HEK293 (cell line): ENCODE measurements around the gene SETD5.

ENCODE experiments used
- CTCF ChIA-PET: fragments of 350-600 bp; formaldehyde crosslinking; extraction: SDS; loops from one replicate; lab custom pipeline; 2021; ENCODE audit warnings: antibody characterized with exemption; lab: Yijun Ruan, JAX
- POLR2A ChIA-PET: fragments of 300-600 bp; formaldehyde crosslinking; extraction: SDS; loops from one replicate; lab custom pipeline; 2020; ENCODE audit warnings: antibody characterized with exemption, inconsistent platforms; lab: Yijun Ruan, JAX
- H3K27ac ChIP-seq: fragments of 200-500 bp; sonication (Bioruptor generic); 2 replicates; pipeline ENCODE4 v1.5.1; 2014; ENCODE audit warnings: low read depth, low read length, control low read depth, inconsistent platforms; ENCODE audit errors: extremely low read depth
- H3K36me3 ChIP-seq, 2 experiments: fragments of 200-500 bp in 1 of 2; sonication (Bioruptor generic) in 1 of 2; 1 replicate in 1 of 2; 2 replicates in 1 of 2; pipeline ENCODE4 v1.5.1; 2014 to 2017; ENCODE audit warnings: inconsistent platforms in 2 of 2, low read length in 2 of 2; ENCODE audit not compliant: control insufficient read depth in 2 of 2, insufficient read depth in 1 of 2
- H3K4me1 ChIP-seq: fragments of 200-500 bp; sonication (Bioruptor generic); 2 replicates; pipeline ENCODE4 v1.5.1; 2014; ENCODE audit warnings: mild to moderate bottlenecking, low read length, inconsistent platforms; ENCODE audit not compliant: control insufficient read depth, insufficient read depth
- H3K4me3 ChIP-seq: 2 replicates; pipeline ENCODE4 v1.5.1; 2011; ENCODE audit warnings: low read depth, mild to moderate bottlenecking, control low read depth, low read length, moderate library complexity
- H3K9me3 ChIP-seq: fragments of 200-500 bp; sonication (Bioruptor generic); 2 replicates; pipeline ENCODE4 v1.5.1; 2014; ENCODE audit warnings: low read depth, low read length, inconsistent platforms; ENCODE audit not compliant: control insufficient read depth, insufficient read depth
- BCL6B ChIP-seq: fragments of 450-650 bp; formaldehyde crosslinking; IDR thresholded peaks from 2 replicates; pipeline ENCODE4 v1.5.1; 2017; ENCODE audit warnings: missing biosample characterization, missing genetic modification characterization
- GFI1B ChIP-seq: fragments of 450-650 bp; formaldehyde crosslinking; IDR thresholded peaks from 2 replicates; pipeline ENCODE4 v1.5.1; 2016; ENCODE audit warnings: missing biosample characterization, missing genetic modification characterization
- KLF8 ChIP-seq: fragments of 450-650 bp; formaldehyde crosslinking; IDR thresholded peaks from 2 replicates; pipeline ENCODE4 v1.5.1; 2016; ENCODE audit warnings: missing biosample characterization, missing genetic modification characterization
- PRDM1 ChIP-seq: fragments of 450-650 bp; formaldehyde crosslinking; IDR thresholded peaks from 2 replicates; pipeline ENCODE4; 2016; ENCODE audit warnings: missing biosample characterization, missing genetic modification characterization
- PRDM6 ChIP-seq: fragments of 450-650 bp; formaldehyde crosslinking; IDR thresholded peaks from 2 replicates; pipeline ENCODE4 v1.5.1; 2017; ENCODE audit warnings: missing biosample characterization, missing genetic modification characterization
- SCRT2 ChIP-seq: fragments of 450-650 bp; formaldehyde crosslinking; IDR thresholded peaks from 2 replicates; pipeline ENCODE4 v1.5.1; 2016; ENCODE audit warnings: missing biosample characterization, missing genetic modification characterization
- ZBTB17 ChIP-seq: fragments of 450-650 bp; formaldehyde crosslinking; IDR thresholded peaks from 2 replicates; pipeline ENCODE4 v1.5.1; 2016; ENCODE audit warnings: missing biosample characterization, missing genetic modification characterization
- ZBTB8A ChIP-seq: fragments of 450-650 bp; formaldehyde crosslinking; IDR thresholded peaks from 2 replicates; pipeline ENCODE4 v1.5.1; 2016; ENCODE audit warnings: missing biosample characterization, missing genetic modification characterization
- ZNF19 ChIP-seq: fragments of 450-650 bp; formaldehyde crosslinking; IDR thresholded peaks from 2 replicates; pipeline ENCODE4; 2016; ENCODE audit warnings: missing biosample characterization, missing genetic modification characterization, low read depth
- ZNF214 ChIP-seq: fragments of 450-650 bp; formaldehyde crosslinking; IDR thresholded peaks from 2 replicates; pipeline ENCODE4 v1.5.1; 2017; ENCODE audit warnings: missing biosample characterization, mild to moderate bottlenecking, missing genetic modification characterization, borderline replicate concordance
- ZNF26 ChIP-seq: fragments of 450-650 bp; formaldehyde crosslinking; IDR thresholded peaks from 2 replicates; pipeline ENCODE4 v1.5.1; 2016; ENCODE audit warnings: missing biosample characterization, missing genetic modification characterization
- ZNF366 ChIP-seq: fragments of 450-650 bp; formaldehyde crosslinking; conservative IDR thresholded peaks from 2 replicates; pipeline ENCODE4 v1.5.1; 2016; ENCODE audit warnings: missing biosample characterization, missing genetic modification characterization
- ZNF449 ChIP-seq: fragments of 450-650 bp; formaldehyde crosslinking; IDR thresholded peaks from 2 replicates; pipeline ENCODE4 v1.5.1; 2017; ENCODE audit warnings: missing biosample characterization, mild to moderate bottlenecking, missing genetic modification characterization, moderate library complexity
- ZNF560 ChIP-seq: fragments of 450-650 bp; formaldehyde crosslinking; IDR thresholded peaks from 2 replicates; pipeline ENCODE4 v1.5.1; 2017; ENCODE audit warnings: missing biosample characterization, missing genetic modification characterization, borderline replicate concordance
- ZNF677 ChIP-seq: fragments of 450-650 bp; IDR thresholded peaks from 2 replicates; pipeline ENCODE4 v1.5.0; 2018; ENCODE audit warnings: missing biosample characterization, mild to moderate bottlenecking, missing genetic modification characterization, moderate library complexity
- ZNF707 ChIP-seq: fragments of 450-650 bp; formaldehyde crosslinking; IDR thresholded peaks from 2 replicates; pipeline ENCODE4 v1.5.1; 2016; ENCODE audit warnings: missing biosample characterization, missing genetic modification characterization
- ZSCAN5A ChIP-seq: fragments of 450-650 bp; formaldehyde crosslinking; IDR thresholded peaks from 2 replicates; pipeline ENCODE4 v1.5.1; 2016; ENCODE audit warnings: missing biosample characterization, missing genetic modification characterization
- ZXDB ChIP-seq: fragments of 450-650 bp; formaldehyde crosslinking; IDR thresholded peaks from 2 replicates; pipeline ENCODE4 v1.5.1; 2016; ENCODE audit warnings: missing biosample characterization, missing genetic modification characterization
- TF ChIP-seq, protein P1 (sequence below): fragments of 450-650 bp; formaldehyde crosslinking; conservative IDR thresholded peaks from 2 replicates; pipeline ENCODE4 v1.5.1; 2016; ENCODE audit warnings: low read depth, missing biosample characterization, missing genetic modification characterization

Gene SETD5

GRCh38 chr3:9385187-9386077 lies 12.0 kb upstream of the SETD5 start:
- H3K27ac ChIP-seq: no peak overlapping the region
- H3K4me1 ChIP-seq: no peaks in the 10 kb centered on the region
- ChIA-PET POLR2A (interaction anchor here (1.2 to 2.8 kb wide), 2 partner anchors 11 to 23 kb away, joined by 4 to 15 read pairs; partner anchors contain the start of gene THUMPD3), CTCF (interaction anchor here (0.6 kb wide), 2 partner anchors 47 to 74 kb away, joined by 3 read pairs; no protein-coding TSS in a partner anchor)
- H3K4me3 ChIP-seq: no peak overlapping the region
- H3K9me3 ChIP-seq: no peaks in the 10 kb centered on the region
- TF ChIP-seq ZNF366 (tag by site-specific recombination) (no peak), ZNF677 (tag by site-specific recombination) (no peak), ZNF26 (tag by site-specific recombination) (no peak), GFI1B (tag by site-specific recombination) (no peak), KLF8 (tag by site-specific recombination) (no peak), ZNF214 (tag by site-specific recombination) (no peak), BCL6B (no peak), PRDM1 (peak; percentile 4; the same call in 1 of the 2 replicates), SCRT2 (peak; percentile 73), PRDM6 (tag by site-specific recombination) (peak; percentile 33; the same call in 1 of the 2 replicates), ZNF560 (no peak), ZNF19 (no peak), ZNF707 (tag by site-specific recombination) (no peak)
- peaks cover 75 to 85% of the 10 kb centered on the region in 2 experiments for H3K36me3 ChIP-seq

DNA sequence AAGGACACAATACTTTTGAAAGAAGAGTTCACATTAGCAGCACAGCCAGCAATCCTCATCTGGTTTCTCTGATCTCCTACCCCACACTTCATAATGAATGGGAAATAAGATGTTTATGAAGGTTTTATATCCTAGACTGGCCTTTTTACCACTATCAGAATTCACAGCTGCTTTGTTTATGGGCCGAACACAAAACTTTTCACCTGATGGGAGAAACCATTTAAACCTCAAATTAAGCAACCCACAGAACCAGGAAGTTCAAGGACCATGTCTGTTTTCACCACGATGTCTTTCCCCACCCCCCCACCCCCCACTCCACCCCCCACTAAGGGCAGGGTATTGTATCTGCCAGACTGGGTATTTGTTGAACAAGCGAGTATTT lies 11.3 kb upstream of the SETD5 start:
- no peaks in the 10 kb centered on the region for H3K9me3 ChIP-seq
- ChIA-PET CTCF (interaction anchor here (0.6 to 0.7 kb wide), 2 partner anchors 17 to 74 kb away, joined by 3 to 5 read pairs; no protein-coding TSS in a partner anchor), POLR2A (interaction anchor here (1.2 kb wide), 1 partner anchor 10 kb away, joined by 4 read pairs; no protein-coding TSS in a partner anchor)
- no peaks in the 10 kb centered on the region for H3K4me1 ChIP-seq
- no peak overlapping the region for H3K27ac ChIP-seq
- H3K4me3 ChIP-seq: no peak overlapping the region
- H3K36me3 ChIP-seq: peaks cover 77 to 87% of the 10 kb centered on the region in 2 experiments
- TF ChIP-seq ZXDB (tag by site-specific recombination) (no peak), ZNF449 (tag by site-specific recombination) (no peak), ZBTB17 (tag by site-specific recombination) (no peak), ZBTB8A (tag by site-specific recombination) (no peak), ZSCAN5A (tag by site-specific recombination) (no peak)
- TF ChIP-seq, protein P1, sequence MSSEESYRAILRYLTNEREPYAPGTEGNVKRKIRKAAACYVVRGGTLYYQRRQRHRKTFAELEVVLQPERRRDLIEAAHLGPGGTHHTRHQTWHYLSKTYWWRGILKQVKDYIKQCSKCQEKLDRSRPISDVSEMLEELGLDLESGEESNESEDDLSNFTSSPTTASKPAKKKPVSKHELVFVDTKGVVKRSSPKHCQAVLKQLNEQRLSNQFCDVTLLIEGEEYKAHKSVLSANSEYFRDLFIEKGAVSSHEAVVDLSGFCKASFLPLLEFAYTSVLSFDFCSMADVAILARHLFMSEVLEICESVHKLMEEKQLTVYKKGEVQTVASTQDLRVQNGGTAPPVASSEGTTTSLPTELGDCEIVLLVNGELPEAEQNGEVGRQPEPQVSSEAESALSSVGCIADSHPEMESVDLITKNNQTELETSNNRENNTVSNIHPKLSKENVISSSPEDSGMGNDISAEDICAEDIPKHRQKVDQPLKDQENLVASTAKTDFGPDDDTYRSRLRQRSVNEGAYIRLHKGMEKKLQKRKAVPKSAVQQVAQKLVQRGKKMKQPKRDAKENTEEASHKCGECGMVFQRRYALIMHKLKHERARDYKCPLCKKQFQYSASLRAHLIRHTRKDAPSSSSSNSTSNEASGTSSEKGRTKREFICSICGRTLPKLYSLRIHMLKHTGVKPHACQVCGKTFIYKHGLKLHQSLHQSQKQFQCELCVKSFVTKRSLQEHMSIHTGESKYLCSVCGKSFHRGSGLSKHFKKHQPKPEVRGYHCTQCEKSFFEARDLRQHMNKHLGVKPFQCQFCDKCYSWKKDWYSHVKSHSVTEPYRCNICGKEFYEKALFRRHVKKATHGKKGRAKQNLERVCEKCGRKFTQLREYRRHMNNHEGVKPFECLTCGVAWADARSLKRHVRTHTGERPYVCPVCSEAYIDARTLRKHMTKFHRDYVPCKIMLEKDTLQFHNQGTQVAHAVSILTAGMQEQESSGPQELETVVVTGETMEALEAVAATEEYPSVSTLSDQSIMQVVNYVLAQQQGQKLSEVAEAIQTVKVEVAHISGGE: no peak
